GM19025 (cell line): ENCODE measurements around the gene GPR87.

Experiments
- ATAC-seq: cut with Tn5 transposase; IDR thresholded peaks from one replicate; pipeline ENCODE4 v1.9.1; 2021; ENCODE audit warnings: mild to moderate bottlenecking, low read depth, moderate library complexity; ENCODE audit not compliant: unreplicated experiment

The GPR87 gene

GRCh38 chr3:151283907-151284461, 32.6 kb downstream of the GPR87 start:
- ATAC-seq = no peak

- ATAC-seq = no peak
Observed at GRCh38 chr3:151283387-151283786, 33.2 kb downstream of the GPR87 start.

GRCh38 chr3:151282921-151283320, 33.7 kb downstream of the GPR87 start:
- ATAC-seq = no peak

GRCh38 chr3:151281671-151282324, 34.8 kb downstream of the GPR87 start:
- ATAC-seq = no peak

- no peak for ATAC-seq
Observed at GRCh38 chr3:151278230-151278629, 38.4 kb downstream of the GPR87 start, which contains the start of gene P2RY14. Gene P2RY14, minus strand, starts transcription at chr3:151278542. Its CDS starts 64,226 bp downstream, at chr3:151214316.

GRCh38 chr3:151276687-151277042, 40.0 kb downstream of the GPR87 start:
- ATAC-seq = peak; percentile 77

GRCh38 chr3:151276038-151276686, 40.5 kb downstream of the GPR87 start:
- ATAC-seq = peak; percentile 15

GRCh38 chr3:151275091-151275490, 41.5 kb downstream of the GPR87 start:
- ATAC-seq = no peak

GRCh38 chr3:151269631-151270030, 47.0 kb downstream of the GPR87 start:
- ATAC-seq = no peak

- ATAC-seq = no peak
Observed at GRCh38 chr3:151268267-151269235, 48.1 kb downstream of the GPR87 start.

- ATAC-seq = no peak
Observed at GRCh38 chr3:151267066-151267465, 49.6 kb downstream of the GPR87 start.

- ATAC-seq = peak; percentile 99
Observed at GRCh38 chr3:151265866-151266265, 50.8 kb downstream of the GPR87 start.

- no peak for ATAC-seq
Observed at GRCh38 chr3:151265166-151265565, 51.5 kb downstream of the GPR87 start.

GRCh38 chr3:151264605-151265004, 52.0 kb downstream of the GPR87 start:
- no peak for ATAC-seq

- no peak for ATAC-seq
Observed at GRCh38 chr3:151262871-151263525, 53.6 kb downstream of the GPR87 start.

- no peak for ATAC-seq
Observed at GRCh38 chr3:151259664-151260063, 57.0 kb downstream of the GPR87 start.

- ATAC-seq = no peak
Observed at GRCh38 chr3:151256749-151257148, 59.9 kb downstream of the GPR87 start.

- no peak for ATAC-seq
Observed at GRCh38 chr3:151248772-151249337, 67.8 kb downstream of the GPR87 start.
